ENCODE data around the gene MPZL2.

GRCh38 chr11:118243993-118244762, 19.9 kb downstream of the MPZL2 start:
- TF ChIP-seq, protein P1, sequence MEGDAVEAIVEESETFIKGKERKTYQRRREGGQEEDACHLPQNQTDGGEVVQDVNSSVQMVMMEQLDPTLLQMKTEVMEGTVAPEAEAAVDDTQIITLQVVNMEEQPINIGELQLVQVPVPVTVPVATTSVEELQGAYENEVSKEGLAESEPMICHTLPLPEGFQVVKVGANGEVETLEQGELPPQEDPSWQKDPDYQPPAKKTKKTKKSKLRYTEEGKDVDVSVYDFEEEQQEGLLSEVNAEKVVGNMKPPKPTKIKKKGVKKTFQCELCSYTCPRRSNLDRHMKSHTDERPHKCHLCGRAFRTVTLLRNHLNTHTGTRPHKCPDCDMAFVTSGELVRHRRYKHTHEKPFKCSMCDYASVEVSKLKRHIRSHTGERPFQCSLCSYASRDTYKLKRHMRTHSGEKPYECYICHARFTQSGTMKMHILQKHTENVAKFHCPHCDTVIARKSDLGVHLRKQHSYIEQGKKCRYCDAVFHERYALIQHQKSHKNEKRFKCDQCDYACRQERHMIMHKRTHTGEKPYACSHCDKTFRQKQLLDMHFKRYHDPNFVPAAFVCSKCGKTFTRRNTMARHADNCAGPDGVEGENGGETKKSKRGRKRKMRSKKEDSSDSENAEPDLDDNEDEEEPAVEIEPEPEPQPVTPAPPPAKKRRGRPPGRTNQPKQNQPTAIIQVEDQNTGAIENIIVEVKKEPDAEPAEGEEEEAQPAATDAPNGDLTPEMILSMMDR (IDR thresholded peaks at IDR 0.05) = no peak
- no peak for TF ChIP-seq POLR2AphosphoS5 (IDR thresholded peaks at IDR 0.05; ENCODE audit: low read depth, low read length)
- TF ChIP-seq MAX (IDR thresholded peaks at IDR 0.05; ENCODE audit: low read depth) = no peak
- TF ChIP-seq GATA2 (CRISPR knock-in tag; IDR thresholded peaks at IDR 0.05) = no peak
- TF ChIP-seq EP300 (IDR thresholded peaks at IDR 0.05; ENCODE audit: borderline replicate concordance in 1 of 2, low read depth in 1 of 2, low read length in 1 of 2) = no peak
- TF ChIP-seq, protein P2, sequence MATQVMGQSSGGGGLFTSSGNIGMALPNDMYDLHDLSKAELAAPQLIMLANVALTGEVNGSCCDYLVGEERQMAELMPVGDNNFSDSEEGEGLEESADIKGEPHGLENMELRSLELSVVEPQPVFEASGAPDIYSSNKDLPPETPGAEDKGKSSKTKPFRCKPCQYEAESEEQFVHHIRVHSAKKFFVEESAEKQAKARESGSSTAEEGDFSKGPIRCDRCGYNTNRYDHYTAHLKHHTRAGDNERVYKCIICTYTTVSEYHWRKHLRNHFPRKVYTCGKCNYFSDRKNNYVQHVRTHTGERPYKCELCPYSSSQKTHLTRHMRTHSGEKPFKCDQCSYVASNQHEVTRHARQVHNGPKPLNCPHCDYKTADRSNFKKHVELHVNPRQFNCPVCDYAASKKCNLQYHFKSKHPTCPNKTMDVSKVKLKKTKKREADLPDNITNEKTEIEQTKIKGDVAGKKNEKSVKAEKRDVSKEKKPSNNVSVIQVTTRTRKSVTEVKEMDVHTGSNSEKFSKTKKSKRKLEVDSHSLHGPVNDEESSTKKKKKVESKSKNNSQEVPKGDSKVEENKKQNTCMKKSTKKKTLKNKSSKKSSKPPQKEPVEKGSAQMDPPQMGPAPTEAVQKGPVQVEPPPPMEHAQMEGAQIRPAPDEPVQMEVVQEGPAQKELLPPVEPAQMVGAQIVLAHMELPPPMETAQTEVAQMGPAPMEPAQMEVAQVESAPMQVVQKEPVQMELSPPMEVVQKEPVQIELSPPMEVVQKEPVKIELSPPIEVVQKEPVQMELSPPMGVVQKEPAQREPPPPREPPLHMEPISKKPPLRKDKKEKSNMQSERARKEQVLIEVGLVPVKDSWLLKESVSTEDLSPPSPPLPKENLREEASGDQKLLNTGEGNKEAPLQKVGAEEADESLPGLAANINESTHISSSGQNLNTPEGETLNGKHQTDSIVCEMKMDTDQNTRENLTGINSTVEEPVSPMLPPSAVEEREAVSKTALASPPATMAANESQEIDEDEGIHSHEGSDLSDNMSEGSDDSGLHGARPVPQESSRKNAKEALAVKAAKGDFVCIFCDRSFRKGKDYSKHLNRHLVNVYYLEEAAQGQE (IDR thresholded peaks at IDR 0.05; ENCODE audit: low read depth, low read length) = no peak
- TF ChIP-seq RCOR1 (IDR thresholded peaks at IDR 0.05; ENCODE audit: low read length) = no peak
- no peak for TF ChIP-seq TCF12 (IDR thresholded peaks at IDR 0.05)
- TF ChIP-seq RAD21 (IDR thresholded peaks at IDR 0.05; ENCODE audit: low read length) = no peak
- no peak for TF ChIP-seq RXRA (IDR thresholded peaks at IDR 0.05; ENCODE audit: borderline replicate concordance, low read depth)

Data from SK-N-SH (cell line).